ACHN (cell line): Measurements from ENCODE around the gene CAB39.

Experiments used
- DNase-seq: peaks from one replicate; pipeline ENCODE4 v3.0.0-alpha.2; 2015
- in situ Hi-C: cut with HindIII; loops from 2 replicates; pipeline ENCODE4 v1.10.0; 2017; ENCODE audit warnings: low sequenced_read_pairs, low pct_ligation_motif_present, low pct_unique_long_range_greater_than_20kb

CAB39 gene

DNA sequence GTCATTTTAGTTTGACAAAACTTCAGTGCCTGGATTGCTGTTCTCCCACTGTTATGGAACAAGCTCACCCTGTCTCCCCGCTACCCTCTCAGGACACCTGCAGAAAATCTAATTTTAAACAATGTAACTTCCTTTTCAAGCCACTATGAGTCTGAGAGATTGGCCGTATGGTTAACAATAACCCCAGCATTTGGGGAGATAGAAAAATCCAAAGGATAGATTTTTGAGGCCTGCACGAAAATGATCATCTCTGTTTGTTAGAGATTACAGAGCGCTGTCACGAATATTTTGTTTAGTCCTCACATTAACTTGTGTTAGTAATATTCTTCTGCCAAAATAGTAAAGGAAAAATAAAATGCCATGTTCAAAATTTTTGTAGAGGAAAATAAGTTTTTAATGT, 24.7 kb downstream of the CAB39 start:
- DNase-seq: no peak
- in situ Hi-C loops: no loop called here

DNA sequence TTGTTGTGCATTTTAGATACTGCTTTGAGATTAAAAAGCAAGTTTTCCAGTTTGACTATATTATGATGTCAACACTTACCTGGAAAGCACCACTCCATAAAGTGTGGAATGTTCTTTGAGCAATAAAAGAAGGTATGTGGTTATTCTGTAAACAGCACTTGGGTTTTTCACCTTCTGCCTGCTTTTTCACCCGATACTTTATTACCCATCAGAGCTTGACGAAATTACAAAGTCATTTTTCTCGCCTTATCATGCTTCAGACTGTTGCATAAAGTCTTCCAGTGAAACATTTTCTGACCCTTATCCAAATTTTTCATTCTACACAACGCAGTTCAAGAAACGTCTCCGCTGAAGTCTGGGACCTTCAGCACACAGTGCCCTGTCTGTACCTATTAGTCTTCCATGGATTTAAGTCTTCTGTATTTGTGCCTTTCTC, 25.2 kb downstream of the CAB39 start:
- in situ Hi-C loops: no loop called here
- no peak for DNase-seq

DNA sequence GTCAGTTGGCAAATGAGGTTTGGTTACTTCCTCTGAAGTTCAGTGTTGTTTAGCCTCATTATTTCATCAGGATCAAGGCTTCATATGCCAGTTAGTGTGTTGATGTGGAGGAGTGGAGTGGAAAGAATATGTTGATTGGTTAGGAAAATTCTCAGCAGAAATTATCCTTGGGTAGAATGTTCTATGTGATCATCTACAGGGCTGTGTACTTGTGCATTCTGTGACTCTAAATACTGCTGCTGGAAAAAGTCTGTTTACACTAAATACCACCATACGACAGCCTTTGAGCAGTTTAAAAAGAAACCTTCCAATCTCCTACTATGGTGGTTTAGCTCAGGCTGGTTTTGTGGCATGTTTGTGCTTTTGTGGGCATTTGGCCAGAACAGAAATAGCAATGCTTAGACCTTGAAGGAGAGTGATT, 25.8 kb downstream of the CAB39 start:
- no peak for DNase-seq
- in situ Hi-C loops: no loop called here

DNA sequence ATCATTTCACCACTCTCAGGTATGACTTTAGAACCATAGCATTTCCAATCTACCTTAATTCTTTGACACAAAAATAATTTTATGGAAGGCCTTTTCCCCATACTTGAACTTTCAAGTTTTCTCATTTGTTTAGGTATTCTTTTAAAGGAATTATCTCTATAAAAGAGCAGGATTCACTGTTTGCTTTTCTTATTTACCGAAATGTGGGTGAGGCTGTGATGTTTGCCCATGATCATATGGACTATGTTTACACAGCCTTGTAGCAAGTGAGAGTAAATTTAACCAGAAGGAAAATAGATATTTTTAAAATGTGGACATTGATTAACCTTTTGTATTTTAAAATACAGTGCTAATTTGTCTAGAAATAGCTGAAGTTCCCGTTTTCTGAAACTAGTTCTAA, 26.3 kb downstream of the CAB39 start:
- in situ Hi-C loops: no loop called here

DNA sequence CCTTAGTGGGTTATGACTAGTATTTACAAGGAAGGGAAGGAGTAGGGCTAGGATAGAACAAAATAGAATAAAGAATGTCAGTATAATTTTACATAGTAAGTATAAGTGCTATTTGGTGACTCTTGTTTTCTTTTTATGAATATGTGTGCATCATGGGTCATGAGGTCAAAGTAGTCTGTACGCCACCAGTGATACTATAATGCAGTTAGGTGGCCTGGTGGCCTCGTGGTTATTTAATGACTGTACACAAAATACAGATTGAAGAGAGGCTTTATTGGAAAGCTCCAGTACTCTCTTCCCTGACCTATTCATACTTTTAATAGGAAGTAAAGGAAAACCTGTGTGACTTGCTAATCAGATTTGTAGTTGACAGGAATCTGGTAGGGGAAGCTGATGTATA, 27.3 kb downstream of the CAB39 start:
- in situ Hi-C loops: no loop called here
- DNase-seq: no peak

More for the DNA sequence above, 26.3 kb downstream of the CAB39 start:
- no peak for DNase-seq

DNA sequence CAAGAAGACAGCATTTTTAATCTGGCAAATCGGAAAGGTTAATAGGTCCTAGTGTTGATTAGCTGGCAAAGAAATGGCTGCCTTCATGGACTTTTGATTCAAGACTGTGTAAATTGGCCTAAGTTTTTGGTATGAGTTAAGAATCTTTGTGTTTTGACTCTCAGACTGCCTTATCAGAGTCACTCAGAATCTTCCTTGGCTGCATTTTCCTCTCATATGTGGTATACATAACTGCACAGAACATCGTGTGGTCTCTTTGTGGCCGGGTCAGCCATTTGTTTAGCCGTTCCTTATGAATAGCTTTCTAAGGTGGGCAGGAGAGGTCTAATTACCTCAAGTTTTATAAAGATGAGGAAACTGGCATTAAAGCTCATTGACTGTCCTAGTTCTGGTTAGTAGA, 30.1 kb downstream of the CAB39 start:
- DNase-seq: no peak
- in situ Hi-C loops: no loop called here

DNA sequence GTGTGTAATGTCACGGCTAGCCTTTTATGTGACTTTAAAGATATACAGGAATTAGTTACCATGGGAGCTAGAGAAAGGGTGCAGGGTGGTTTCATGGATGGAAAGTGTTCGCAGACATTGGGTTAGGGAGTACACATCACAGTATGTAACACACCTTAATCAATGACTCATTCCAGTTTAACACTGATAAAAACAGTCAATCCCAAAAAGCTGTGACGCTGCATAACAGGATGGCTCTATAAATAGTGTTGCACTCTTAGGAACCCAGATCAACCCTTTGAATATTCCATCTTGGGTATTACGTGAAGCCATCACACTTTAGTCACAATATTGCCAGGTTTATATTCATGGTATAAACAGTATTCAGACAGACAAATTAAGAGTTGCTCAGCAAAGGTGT, 33.6 kb downstream of the CAB39 start:
- in situ Hi-C loops: no loop called here

DNA sequence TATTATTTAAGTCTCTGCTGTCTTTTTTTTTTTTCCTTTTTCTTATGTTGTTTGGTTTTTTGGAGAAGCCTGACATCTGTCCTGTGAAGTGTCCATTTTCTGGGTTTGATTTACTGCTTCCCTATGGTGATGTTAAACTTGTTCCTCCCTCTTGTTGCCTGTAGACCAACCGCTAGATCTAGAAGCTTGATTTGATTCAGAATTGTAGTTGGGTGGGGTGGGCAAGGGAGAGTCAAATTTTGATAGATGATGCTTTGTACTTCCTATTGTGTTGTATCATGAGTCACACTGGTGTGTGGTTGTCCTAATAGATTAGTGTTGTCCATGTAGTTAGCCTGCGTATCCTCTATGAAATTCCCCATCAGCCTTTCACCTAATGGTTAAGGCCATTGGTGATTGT, 35.4 kb downstream of the CAB39 start:
- in situ Hi-C loops: no loop called here

More for the DNA sequence above, 33.6 kb downstream of the CAB39 start:
- DNase-seq: no peak

DNA sequence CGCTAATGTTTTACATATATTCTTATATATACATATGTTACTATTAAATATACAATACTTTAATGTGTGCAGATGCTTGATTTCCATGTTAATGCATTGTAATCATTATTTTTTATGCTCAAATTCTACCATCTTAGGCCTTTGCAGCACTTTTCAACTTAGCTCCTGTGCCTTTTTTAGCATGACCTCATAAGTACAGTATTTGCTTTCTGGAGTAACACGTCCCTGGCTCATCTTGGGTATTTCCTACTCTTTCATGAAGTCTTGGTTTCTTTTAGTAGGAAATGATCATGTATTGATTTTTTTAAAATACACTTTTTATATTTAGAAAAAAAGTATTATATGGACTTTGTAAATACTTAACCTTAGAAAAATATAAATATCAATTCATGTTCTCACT, 36.5 kb downstream of the CAB39 start:
- in situ Hi-C loops: no loop called here
- DNase-seq: no peak

More for the DNA sequence above, 35.4 kb downstream of the CAB39 start:
- no peak for DNase-seq

DNA sequence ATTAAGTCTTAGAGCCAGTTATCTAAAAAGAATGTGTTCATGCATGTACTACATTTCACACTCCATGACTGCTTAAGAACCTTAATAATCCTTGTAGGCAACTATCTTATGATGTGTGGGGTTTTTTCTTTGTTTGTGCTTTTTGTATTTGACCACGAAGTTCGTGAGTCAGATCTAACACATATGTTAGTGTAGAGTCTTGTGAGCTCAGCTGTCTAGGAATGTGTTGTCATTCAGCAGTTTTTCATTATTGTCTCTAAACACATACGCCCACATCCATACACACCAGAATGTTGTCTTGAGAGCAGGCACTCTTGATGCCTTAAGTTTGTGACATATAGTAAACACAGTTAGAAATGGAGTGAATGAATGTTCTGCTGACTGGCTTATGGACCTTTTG, 38.4 kb downstream of the CAB39 start:
- in situ Hi-C loops: no loop called here
- DNase-seq: no peak

- DNase-seq: no peak
- in situ Hi-C loops: no loop called here
Measured at GRCh38 chr2:230754200-230754599, 41.6 kb downstream of the CAB39 start.

- no peak for DNase-seq
- in situ Hi-C loops: no loop called here
Measured at GRCh38 chr2:230757476-230757875, 44.8 kb downstream of the CAB39 start.

GRCh38 chr2:230758566-230759480, 46.2 kb downstream of the CAB39 start:
- no peak for DNase-seq
- in situ Hi-C loops: no loop called here

- in situ Hi-C loops: no loop called here
- DNase-seq: no peak
Measured at GRCh38 chr2:230759481-230760167, 47.0 kb downstream of the CAB39 start.

GRCh38 chr2:230761704-230762103, 49.1 kb downstream of the CAB39 start:
- in situ Hi-C loops: no loop called here
- no peak for DNase-seq

DNA sequence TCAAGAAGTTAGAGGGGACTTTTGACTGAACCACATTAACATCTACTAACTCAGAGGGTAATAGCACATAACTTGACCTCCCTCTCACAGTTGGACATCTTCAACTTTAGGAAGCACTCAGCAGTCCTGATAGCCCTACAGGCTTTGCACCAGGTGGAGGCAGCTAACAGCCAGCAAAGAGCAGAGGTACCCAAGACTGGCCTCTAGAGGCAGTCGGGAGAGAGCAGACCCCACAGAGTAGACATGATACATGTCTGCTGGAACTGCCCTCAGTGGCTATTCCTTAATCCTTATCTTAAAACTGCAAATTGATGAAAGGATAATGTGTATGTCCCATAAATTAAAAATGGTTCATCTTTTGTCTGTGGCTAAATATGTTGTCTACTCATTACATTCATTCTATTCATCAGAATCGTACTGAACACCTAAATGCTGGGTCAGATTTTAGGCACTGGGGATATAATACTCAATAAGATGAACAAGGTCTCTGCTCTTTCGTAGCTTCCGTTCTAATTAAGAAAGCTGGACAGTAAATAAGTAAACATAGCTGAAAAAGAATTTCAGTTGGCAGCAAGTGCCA, 49.8 kb downstream of the CAB39 start:
- in situ Hi-C loops: no loop called here
- DNase-seq: peak; percentile 64

DNA sequence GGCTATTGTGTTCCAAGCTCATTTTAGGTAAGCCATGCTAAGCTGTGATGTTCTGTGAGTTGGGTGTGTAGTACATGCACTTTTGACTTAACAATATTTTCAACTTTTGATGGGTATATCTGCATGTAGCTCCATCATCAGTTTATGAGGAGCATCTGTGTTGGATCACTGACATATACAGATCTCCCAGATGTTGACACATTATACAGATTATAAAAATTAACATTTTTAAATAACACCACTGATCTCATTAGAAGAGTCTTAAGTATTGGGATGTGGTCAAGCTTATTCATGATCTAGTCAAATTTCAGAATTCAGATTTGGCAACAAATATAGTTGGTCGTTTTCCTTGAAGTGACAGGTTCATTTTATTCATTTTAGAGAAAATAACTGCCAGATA, 51.7 kb downstream of the CAB39 start:
- DNase-seq: no peak
- in situ Hi-C loops: no loop called here

DNA sequence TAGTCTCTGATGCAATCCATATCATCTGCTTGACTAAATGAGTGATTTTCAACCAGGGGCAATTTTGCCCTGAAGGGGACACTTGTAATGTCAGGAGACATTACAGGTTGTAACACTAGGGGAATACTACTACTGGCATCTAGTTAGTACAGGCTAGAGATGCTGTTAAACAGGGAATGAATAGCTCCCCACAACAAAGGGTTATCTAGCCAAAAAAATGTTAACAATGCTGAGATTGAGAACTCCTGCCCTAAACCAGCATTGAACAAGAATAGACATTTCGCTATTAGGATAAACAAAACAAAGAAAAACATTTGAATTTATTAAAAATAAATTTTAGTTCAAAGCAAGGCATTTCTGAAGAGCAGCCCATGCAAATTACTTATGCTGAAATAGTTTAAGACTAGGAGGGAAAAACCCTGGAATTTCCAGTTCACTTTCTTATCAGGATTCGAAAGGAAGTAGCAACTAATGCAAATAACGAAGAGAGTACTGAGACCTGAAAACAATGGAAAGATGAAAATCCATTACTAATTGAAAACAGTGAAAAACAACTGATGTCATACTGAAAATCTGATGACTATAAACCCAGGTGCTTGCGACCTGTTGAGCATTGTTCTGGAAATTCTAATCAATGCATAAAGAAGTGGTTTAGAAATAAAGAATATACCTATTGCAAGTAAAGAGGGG, 53.1 kb downstream of the CAB39 start:
- DNase-seq: no peak
- in situ Hi-C loops: no loop called here

DNA sequence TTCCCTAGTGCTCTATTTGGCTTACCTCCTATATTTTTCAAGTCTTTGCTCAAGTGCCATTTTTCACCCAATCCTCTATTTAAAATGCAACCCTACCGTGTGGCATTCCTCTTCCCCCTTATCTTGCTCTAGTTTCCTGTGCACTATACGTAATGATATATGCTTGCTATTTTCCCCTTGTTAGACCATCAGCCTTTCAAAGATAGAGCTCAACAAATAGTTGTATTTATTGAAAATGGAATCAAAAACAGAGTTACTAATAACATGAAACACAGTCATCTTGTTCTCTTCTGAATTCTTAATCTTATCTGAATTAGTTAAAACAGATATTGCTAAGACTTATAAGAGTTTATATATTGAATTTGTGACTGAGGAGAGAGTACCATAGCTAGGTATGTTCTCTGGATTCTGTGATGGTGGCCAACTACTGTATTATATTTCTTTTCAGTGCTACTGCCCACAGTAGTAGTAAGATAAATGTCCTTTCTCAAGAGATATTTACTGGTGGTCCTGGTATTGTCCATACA, 55.3 kb downstream of the CAB39 start:
- in situ Hi-C loops: no loop called here
- no peak for DNase-seq
